Measurements from ENCODE around the gene DGLUCY. TPM values are rescaled to one million over a fixed set of nuclear protein-coding genes. Genes with fewer than 3 reads are reported as not detected.
"Not testable (repeated sequence)": the region's sequence is repeated elsewhere in the genome, so short reads cannot be mapped to it uniquely, and the experiment has no call there.

Gene DGLUCY, protein sequence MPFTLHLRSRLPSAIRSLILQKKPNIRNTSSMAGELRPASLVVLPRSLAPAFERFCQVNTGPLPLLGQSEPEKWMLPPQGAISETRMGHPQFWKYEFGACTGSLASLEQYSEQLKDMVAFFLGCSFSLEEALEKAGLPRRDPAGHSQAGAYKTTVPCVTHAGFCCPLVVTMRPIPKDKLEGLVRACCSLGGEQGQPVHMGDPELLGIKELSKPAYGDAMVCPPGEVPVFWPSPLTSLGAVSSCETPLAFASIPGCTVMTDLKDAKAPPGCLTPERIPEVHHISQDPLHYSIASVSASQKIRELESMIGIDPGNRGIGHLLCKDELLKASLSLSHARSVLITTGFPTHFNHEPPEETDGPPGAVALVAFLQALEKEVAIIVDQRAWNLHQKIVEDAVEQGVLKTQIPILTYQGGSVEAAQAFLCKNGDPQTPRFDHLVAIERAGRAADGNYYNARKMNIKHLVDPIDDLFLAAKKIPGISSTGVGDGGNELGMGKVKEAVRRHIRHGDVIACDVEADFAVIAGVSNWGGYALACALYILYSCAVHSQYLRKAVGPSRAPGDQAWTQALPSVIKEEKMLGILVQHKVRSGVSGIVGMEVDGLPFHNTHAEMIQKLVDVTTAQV
- total RNA-seq (2014; rRNA removed; shearing (Covaris generic)): 30.4 and 37.9 TPM in 2 replicates

DNA sequence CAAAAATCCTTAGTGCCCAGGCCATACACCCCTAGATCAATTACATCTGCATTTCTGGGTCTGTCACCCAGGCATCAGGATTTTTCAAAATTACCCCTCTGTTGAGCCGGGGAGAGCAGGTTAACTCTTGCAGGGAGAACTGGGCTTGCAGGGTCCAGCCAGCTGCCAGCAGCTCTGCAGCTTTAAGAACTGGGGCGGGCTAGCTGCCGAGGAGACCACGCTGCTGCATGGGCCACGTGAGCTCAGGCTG lies at the start of gene DGLUCY:
Gene DGLUCY (plus strand): TSS at position 245 of the 250 bp plus-strand sequence. CDS start 46,222 bp downstream, outside the sequence.
- peak; percentile 64 for DNase-seq (ENCODE audit: low spot score)

DNA sequence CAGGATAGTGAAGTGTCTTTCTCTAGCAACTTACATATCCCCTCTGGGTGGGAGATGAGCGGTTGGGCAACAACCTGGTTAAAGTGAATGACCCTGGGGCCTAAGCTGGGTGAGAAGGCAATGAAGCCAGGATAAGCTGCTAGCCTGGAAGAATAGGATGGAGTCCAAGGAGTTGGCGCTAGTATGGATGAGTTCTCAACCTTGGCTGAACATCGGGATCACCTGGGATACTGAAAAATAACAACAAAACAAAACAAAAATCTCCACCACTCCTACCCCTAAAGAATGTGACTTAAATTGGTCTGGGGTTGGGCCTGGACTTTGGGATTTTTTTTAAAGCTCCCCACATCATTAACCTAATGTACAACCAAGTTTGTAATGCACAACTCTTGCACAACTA lies 48.6 kb upstream of the DGLUCY start:
- no peak for DNase-seq (ENCODE audit: low spot score)

DNA sequence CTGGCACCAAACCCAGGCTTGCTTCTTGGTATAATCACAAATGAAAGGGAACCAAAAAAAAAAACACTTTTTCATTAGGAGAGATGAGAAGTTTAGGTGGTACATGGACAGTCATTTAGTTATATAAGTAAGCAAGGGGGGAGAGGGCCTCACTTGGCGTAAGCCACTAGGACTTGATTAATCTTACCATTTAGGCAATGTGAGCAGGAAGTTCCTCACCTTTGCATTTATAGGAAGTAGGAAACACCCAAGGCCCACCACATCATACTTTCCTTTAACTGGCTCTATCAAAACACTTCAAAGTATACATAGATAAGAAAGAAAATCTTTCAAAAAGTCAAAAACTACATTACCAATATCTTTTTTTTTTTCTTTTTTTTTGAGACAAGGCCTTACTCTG lies 46.7 kb upstream of the DGLUCY start:
- no peak for DNase-seq (ENCODE audit: low spot score)

DNA sequence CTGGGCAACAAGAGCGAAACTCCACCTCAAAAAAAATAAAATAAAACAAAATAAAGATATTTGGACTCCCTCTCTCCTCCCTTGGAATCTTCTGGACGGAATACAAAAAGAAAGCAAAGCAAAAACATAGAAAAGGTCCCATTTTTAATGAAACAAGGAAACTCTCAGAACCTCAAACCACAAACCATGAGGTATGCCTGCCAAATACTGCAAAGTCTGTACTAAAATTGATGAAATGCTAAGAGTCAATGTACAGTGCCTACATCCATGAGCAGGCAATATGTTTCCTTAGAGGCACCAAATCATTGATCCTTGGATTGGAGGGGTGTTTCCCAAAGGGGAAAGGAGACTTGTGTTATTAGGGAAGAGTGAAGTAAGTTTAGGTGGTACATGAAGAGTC lies 45.2 kb upstream of the DGLUCY start:
- DNase-seq (ENCODE audit: low spot score): no peak

DNA sequence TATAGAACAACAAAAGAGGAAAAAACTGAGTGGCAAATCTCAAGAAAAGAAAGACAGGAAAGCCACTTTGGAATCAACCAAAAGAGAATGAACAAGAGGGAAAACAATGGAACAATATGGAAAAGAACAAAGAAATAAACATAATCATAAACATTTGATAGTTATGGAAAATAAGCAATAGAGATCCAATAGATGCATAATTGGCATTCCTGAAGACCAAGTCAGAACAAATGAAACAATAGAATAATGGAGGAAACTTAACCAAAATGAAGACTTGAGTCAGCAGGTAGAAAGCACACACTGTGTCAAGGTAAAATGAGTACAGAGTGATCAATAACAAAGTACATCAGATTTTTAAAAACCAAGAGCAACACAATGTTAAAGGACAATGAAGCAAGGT lies 43.3 kb upstream of the DGLUCY start:
- DNase-seq (ENCODE audit: low spot score): no peak

DNA sequence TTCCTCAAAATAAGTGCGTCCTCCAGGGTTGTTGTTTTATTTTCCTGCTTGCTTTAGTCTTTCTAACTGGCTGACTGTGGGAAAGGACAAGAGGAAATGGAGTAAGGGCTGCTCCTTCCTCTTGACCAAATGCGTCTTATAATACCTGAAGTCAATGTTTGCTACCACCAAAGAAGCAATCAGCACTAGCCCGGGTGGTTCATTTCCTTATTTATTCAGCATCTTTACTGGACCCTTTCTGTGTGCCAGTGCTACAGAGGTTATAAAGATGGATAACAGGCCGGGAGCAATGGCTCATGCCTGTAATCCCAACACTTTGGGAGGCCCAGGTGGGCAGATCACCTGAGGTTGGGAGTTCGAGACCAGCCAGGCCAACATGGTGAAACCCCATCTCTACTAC lies 38.3 kb upstream of the DGLUCY start:
- no peak for DNase-seq (ENCODE audit: low spot score)

DNA sequence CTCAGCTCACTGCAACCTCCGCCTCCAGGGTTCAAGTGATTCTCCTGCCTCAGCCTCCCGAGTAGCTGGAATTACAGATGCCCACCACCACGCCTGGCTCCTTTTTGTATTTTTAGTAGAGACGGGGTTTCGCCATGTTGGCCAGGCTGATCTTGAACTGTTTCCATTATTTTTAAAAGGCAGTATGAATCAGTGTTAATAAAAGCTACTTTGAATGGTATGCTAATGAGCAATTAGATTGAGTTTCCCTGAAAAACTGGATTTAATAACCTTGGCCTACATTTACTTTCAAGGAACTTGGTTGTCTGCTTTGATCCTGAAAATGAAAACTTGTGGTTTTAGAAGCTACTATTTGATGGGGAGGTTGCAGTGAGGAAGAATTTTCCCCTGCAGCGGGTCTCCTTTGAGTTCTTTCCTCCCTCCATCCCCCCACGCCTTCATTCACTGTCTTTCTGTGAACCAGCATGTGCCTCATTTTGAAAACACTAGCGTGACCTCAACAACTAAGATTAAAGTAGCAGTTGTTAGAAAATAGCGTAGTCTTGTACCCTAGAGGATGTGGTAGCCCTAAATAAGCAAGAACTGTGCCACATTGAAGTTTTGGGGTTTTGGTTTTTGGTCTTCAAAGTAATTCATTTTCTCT lies 35.7 kb upstream of the DGLUCY start:
- DNase-seq (ENCODE audit: low spot score): no peak

DNA sequence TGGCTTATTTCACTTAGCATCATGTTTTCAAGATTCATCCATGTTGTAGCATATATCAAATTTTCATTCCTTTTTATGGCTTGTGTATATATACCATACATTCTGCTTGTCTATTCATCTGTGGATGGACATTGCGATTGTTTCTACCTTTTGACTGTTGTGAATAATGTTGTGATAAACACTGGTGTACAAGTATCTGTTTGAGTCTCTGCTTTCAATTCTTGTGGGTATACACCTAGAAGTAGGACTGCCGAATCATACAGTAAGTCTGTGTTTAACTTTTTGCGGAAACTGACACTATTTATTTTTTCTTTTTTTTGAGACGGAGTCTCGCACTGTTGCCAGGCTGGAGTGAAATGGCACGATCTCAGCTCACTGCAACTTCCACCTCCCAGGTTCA lies 33.8 kb upstream of the DGLUCY start:
- no peak for DNase-seq (ENCODE audit: low spot score)

DNA sequence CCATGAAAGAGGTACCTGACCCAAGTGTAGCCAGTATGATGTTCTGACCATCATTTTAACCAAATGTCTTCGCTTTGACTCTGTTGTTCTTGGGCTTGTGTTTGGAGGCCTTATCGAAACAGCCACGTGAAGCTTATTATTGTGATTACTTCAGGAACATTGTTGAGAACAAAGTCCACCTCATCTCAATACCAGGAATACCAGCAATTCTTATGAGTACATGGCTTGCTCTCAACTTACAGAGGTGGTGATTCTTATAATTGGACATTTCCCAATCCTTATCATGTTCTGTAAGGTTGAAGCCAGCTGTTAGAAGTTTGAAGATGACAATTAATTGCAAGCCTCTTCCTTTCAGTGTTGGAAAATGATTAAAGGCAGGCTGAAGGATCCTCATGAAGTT lies 31.6 kb upstream of the DGLUCY start:
- DNase-seq (ENCODE audit: low spot score): no peak

DNA sequence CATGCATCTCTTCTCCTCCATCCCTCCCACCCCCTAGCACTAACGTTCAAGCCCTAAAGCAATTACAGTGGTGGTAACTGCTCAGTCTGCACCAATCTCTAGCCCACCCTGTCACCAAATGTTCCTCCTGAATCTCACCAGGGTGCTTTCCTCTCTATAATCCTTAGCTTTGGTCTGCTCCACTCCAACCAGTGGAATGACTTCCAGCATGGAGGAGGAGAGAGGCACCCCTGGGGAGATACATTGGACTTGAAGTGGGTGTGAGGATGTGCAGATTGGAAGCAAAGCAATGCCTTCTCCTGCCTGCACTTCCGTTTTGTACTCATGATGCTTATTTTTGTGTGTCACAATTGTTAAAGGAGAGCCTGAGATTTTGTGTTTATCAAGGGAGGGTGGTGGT lies 29.4 kb upstream of the DGLUCY start:
- DNase-seq (ENCODE audit: low spot score): no peak

DNA sequence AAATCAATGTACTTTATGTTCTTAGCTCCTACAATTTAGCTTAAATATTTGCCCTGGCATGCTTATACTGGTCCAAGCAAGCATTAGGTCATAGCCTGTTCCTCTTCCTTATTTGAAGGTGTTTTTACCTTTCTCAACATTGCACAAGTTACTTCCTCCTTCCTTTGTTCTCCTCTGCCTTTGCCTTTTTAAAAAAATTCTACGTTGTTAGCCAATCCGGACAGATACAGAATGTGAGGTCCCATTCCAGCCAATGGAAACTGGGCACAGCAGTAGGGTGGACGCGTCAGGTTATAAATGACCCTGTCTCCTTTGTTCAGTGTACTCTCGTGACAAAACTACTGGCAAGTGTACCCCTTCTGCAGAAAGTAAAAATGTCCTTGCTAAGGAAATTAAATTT lies 26.4 kb upstream of the DGLUCY start:
- DNase-seq (ENCODE audit: low spot score): not testable (repeated sequence)

DNA sequence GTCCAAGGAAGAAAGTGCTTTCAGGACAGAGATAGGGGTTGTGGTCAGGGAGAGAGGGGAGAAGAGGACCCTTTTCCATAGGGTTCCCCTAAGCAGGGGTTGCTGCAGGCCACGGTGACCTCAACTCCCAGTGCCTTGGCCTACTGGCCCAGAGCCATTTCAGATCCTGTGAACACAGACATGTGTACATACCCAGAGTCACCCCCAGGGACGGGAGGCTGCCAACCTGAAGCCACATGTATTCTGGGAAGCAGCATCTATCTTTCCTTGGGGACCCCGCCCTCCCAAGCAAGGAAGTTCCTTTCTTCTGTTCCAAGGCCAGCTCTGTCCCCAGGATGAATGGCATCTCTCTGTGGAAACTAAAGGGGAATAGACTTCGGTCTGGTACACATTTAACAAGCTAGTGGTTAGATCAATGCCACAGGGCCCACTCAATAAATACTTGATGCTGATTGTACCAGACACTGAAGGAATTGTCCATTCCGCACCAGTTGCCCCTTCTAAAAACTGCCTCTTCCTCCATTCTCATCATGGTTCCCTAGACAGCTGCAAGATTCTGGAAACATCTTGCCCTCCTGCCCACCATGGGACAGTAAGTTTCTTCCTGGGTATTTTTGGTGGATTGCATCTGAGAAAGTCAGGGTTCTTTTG lies 25.2 kb upstream of the DGLUCY start:
- DNase-seq (ENCODE audit: low spot score): no peak

DNA sequence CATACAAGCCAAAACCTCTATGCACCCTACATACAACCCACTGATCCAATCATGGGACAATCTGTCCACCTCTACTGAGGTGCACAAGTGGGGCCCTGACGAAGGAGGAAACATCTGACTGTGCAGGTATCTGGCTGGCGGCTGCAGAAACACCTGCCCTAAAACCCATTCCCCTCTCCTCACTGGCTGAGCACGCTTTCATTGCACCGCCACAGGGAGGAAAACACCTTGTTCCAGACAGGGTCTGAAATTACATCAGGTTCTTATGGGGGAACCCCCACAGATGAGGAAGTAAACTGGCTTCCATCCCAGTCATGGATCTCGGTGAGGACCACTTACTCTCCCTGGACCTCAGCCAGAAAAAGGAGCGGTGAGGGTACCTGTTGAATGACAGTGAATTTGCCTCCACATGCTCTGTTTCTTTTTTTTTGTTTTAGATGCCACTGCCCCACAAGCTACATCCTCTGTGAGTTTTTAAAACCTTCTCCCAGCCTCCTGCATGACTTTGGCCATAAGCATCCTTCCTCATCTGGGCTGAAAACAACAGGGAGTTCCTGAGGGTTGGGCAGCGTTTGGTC lies 23.8 kb upstream of the DGLUCY start:
- DNase-seq (ENCODE audit: low spot score): no peak

DNA sequence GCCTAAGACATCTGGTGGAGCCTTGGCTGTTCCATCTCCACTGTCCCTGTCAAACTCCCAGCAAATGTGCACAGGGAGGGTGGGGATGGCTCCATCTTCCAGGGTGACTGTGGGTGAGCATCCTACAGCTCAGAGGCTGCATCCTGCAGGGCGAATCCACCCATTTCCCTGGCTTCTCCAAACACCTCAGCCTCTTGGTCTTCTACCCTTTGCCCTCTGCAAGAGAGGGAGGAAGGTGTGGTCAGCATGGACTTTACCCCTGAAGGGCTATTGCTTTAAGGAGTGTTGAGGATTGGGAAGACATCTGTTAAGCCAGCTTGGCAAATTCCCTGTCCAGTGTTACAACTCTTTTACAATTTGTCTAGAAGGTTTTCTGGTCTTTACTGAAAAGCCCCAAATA lies 23.1 kb upstream of the DGLUCY start:
- no peak for DNase-seq (ENCODE audit: low spot score)

DNA sequence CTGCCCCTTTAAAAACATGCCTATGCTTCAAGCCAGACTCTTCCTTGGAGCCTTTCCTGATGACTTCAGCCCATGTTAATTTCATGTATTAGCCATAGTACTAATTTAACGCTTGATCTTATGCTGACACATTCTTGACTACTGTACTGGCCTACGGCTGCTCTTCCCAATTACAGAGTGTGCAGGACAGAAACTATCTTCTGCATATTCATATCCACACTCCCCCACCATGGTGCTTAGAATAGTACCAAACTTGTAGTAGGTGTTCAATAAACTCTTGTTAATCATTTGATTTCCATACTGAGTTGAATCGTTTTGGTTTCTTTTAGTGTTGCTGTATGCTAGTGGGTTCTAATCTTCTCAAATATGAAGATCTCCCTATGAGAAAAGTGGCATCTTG lies 21.8 kb upstream of the DGLUCY start:
- no peak for DNase-seq (ENCODE audit: low spot score)

DNA sequence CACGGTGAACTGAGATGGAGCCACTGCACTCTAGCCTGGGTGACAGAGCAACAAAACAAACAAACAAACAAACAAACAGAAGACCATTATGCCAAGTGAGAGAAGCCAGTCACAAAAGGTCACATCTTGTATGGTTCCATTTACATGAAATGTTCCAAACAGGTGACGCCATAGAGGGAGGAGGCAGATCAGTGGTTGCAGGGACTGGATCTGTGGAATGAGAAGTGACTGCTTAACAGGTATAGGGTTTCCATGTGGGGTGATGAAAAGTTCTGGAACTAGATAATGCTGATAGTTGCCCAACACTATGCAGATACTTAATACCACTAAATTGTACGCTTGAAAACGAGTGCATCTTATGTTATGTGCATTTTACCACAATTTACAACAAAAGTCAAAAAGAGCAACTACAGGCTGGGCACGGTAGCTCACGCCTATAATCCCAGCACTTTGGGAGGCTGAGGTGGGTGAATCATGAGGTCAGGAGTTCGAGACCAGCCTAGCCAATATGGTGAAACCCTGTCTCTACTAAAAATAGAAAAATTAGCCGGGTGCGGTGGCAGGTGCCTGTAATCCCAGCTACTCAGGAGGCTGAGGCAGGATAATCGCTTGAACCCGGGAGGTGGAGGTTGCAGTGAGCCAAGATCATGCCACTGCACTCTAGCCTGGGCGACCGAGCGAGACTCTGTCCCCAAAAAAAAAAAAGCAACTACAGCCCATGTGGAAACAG lies 20.0 kb upstream of the DGLUCY start:
- DNase-seq (ENCODE audit: low spot score): not testable (repeated sequence)

DNA sequence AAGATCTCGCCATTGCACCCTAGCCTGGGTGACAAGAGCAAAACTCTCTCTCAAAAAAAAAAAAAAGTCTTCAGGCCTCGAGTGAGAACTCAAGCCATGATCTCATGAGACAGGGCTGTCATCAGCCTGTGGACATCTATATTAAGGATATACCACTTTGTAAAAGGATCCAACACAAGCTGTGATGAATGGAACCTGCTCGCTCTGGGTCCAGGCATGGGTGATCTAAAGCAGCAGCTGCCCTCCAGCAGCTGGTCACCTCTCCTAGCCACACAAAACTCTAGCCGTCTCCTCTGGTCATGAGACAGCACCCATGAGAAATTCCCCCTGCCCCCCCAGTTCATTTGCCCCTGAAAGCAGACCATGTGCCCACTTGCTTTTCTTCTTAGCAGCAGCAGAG lies 19.1 kb upstream of the DGLUCY start:
- no peak for DNase-seq (ENCODE audit: low spot score)

DNA sequence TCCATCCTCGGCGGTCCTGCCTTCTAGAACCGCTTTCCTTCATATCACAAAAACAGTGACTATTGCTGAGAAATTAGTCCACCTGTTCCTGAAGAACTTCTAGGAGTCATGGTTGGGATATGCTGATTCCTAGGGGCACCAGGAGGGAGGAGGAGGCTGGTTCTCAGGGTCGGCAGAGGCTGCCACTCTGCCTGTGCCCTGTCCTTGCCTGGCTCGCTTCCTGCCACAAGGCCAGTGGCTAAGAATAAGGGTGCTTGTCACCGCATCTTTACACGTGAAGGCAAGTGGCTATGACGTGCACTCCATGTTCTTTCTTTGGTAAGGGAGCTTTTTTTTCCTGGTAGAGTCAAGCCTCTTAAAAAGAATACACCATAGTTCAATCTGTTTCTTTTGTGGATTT lies 18.7 kb upstream of the DGLUCY start:
- no peak for DNase-seq (ENCODE audit: low spot score)

DNA sequence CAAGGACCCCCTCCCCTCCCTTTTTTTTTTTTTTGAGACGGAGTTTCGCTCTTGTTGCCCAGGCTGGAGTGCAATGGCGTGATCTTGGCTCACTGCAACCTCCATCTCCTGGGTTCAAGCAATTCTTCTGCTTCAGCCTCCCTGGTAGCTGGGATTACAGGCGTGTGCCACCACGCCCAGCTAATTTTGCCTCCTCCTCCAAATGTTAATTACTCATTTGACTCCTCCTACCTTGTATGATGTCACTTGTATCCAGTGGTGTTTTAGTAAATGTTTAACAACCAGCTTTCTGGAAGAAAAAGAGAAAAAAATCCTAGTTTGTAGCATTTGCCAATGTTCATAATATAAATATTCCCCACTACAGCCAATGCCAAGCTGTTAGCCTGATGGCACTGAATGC lies 16.2 kb upstream of the DGLUCY start:
- not testable (repeated sequence) for DNase-seq (ENCODE audit: low spot score)

DNA sequence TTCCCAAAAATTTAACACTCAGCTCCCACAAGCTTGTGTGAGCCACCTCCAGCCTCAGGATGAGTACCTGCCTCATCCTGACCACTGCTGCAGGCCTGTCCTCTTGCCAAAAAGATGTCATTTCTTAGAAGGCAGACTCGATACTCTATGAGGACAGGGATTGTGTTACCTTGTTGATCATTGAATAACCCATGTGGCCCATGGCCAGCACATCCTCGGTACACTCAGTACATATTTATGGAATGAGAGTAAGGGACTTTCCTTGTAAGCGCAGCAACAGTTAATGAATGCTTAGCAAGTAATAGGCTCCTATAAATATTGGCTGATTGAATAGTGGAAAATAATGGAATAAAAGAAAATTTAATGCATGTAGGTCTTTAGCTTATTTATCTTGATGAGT lies 15.3 kb upstream of the DGLUCY start:
- DNase-seq (ENCODE audit: low spot score): no peak

DNA sequence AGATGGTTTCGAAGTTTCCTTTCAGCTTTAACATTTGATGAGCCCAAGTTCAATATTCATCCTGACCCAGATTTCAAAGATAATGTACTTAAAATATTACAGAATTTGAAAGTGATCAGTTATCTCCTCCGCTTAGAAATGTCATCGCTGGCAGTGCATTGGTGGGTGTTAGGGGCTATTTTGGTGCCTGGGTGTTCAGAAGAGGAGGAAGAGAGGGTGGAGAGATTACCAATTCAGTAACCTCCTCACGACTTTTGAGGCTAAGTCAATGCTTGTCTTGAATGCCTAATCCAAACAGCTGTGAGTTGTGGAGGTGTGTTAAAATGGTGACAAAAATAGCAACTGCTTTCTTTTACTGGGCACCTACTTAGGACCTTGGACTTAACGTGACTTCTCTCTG lies 13.8 kb upstream of the DGLUCY start:
- no peak for DNase-seq (ENCODE audit: low spot score)

DNA sequence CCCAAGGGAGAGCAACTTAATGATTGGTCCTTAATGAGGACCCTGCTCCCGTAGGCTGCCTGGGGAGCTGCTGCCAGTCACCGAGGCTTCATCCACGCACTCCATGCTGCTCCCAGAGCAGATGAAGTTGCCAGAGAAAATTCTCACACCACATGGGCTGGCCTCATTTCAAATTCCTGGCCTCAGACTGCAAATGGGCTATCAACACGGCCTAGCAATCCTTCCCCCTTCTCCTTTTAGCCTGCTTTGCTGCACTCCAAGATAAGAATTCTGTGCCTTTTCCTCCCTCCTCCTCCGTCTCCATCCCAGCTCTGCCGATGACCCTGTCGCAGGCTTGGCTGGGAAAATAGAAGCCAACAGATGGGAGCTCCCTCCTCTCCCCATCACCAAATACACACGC lies 10.8 kb upstream of the DGLUCY start:
- DNase-seq (ENCODE audit: low spot score): no peak
